HG03354 (cell line): ENCODE data around the gene PDGFRB.

Experiments used
- ATAC-seq: cut with Tn5 transposase; IDR thresholded peaks from one replicate; pipeline ENCODE4 v1.9.1; 2021; ENCODE audit warnings: mild to moderate bottlenecking; ENCODE audit not compliant: unreplicated experiment, poor library complexity, severe bottlenecking

Gene PDGFRB

DNA sequence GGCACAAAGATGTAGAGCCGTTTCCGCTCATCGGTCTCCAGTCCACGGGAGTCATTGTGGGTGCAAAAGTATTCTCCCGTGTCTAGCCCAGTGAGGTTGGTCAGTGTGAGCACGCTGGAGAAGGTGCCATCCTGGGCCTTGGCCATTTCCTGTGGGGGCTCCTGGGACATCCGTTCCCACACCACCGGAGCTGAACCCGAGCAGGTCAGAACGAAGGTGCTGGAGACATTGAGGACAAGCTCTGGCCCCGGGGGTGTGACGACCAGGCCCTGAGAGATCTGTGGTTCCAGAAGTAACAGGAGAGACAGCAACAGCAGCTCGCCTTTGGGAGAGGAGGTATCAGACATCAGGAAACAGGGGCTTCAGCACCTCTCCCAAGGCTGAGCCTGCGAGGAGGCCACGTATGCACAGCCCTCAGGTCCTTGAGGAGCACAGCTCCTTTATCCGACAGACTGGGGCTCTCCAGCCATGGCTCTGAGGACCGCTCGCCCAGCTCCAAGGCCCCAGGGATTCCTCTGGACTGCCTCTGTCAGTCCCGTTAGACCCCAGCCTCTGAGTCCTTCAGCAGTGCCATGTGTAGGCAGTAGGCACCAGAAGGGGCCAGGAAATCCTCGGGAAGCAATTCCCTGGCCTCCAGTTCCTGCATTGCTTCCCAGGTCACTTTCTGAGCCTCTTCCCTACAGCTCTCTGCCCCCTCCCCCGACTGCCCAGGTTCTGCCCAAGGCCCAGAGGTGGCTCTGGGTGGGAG is 19.9 kb downstream of the PDGFRB start:
- no peak for ATAC-seq

DNA sequence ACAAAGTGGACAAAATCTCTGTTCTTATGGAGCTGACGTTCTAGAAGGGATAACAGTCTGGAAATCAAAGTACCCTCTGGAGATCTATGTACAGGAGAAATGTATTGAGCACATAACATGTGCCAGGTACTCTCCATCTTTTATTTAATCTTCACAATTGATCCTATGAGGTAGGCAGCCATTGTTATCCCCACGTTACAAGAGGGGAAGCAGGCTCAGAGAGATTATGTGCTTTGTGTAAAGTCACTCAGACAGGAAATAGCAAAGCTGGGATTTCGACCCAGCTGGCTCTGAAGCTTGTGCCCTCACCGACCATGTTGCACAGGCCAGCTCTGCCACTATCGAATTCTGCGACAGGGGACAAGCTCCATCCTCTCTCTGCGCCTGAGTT is 21.5 kb downstream of the PDGFRB start:
- ATAC-seq: no peak

DNA sequence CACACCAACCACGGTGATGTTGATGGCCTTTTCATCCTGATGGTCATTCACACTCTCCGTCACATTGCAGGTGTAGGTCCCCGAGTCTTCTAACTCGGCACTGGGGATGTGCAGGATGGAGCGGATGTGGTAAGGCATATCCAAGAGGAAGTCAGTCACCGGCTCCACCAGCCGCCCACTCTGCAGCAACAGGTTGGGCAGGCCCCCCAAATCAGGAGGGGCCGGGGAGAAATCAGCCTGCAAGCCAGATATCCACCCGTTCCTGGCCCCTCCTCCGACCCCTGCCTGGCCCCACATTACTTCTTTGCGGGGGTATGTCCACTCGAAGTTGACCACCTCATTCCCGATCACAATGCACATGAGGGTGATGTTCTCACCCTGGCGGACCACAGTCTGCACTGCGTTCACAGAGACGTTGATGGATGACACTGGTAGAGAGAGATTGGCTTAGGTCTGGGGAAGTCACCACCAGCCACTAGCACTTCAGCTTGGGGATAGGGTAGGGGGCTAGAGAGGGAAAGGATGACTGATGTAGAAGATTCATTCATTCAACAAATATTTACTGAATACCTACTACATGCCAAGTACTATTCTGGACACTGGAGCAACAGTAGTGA is 22.0 kb downstream of the PDGFRB start:
- ATAC-seq: no peak

- no peak for ATAC-seq
Measured at GRCh38 chr5:150132740-150133139, 22.9 kb downstream of the PDGFRB start.

- ATAC-seq: no peak
Measured at GRCh38 chr5:150131978-150132694, 23.5 kb downstream of the PDGFRB start.

- no peak for ATAC-seq
Measured at GRCh38 chr5:150131461-150131860, 24.2 kb downstream of the PDGFRB start.

- no peak for ATAC-seq
Measured at GRCh38 chr5:150130493-150130922, 25.1 kb downstream of the PDGFRB start.

DNA sequence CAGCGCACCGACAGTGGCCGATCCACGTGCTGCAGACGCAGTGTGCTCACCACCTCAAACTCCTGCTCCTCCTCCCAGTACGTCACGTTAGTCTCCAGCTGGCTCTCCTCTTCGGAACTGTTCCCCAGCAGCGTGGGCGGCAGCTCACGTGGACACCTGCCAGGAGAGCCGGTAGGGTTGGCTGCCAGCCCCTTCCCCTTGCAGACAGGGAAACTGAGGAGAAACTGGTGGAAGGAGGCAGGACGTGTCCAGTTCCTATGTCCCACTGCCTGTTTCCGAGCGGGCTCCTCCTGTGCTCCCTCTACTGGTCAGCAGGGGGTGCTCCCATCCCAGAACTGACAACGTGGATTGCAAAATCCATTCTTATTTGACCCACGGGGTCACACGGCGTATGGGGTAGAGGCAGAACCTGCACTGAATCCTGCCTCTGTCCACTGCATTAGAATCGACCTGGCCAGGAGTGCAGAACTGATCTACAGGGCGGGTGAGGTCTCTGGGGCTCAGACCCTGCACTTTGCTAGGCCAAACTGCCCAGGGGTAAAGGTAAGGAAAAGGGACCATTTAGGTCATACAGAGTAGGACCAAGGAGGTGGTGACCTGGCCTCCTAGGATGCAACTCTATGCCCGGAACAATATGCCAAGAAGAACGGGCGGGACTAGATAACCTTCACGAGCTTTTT is 25.7 kb downstream of the PDGFRB start:
- ATAC-seq: peak; percentile 82

GRCh38 chr5:150129454-150129812 is 26.2 kb downstream of the PDGFRB start:
- ATAC-seq: no peak

- ATAC-seq: no peak
Measured at GRCh38 chr5:150126921-150127265, 28.8 kb downstream of the PDGFRB start.

DNA sequence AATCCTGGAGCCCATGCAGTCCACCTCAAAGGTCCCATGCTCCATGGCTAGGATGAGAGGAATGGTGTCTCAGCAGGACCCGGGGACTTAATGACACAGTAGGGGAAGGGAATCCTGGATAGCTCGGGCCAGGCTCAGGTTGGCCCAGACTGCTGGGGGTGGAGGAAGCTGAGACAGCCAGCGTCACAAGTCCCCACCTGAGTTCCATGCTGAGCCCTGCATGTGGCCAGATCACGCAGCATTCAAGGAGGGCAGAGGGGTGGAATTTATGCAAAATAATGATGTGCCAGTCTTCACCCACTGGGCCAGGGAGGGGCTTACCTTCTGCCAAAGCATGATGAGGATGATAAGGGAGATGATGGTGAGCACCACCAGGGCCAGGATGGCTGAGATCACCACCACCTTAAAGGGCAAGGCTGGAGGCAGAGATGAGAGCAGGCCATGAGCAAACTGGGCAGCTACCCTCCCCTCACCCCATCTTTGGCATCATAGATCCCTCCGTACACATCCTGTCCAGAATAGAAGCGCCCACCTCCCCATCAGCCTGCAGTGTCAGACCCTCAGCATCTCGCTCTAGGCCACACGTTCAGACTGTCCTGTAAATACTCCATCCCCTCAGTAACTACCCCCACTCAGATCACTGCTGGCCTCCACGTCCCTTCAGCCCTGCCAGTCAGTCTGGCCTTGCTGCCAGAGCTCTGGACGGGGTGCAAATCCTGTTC is 29.3 kb downstream of the PDGFRB start:
- ATAC-seq: no peak

DNA sequence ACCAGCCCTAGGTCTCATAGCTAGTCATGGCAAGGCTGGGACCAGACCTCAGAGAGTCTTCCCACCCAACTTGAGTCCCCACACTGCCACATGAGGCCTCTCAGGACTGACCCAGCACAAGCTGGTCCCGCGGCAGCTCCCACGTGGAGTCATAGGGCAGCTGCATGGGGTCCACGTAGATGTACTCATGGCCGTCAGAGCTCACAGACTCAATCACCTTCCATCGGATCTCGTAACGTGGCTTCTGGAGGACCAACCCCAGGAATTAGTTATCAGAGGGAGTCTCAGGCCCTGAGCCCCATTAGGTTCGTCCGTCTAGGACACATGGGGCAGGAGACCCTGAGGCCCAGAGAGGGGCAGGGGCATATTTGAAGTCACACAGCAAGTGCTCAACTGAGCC is 30.3 kb downstream of the PDGFRB start:
- no peak for ATAC-seq

DNA sequence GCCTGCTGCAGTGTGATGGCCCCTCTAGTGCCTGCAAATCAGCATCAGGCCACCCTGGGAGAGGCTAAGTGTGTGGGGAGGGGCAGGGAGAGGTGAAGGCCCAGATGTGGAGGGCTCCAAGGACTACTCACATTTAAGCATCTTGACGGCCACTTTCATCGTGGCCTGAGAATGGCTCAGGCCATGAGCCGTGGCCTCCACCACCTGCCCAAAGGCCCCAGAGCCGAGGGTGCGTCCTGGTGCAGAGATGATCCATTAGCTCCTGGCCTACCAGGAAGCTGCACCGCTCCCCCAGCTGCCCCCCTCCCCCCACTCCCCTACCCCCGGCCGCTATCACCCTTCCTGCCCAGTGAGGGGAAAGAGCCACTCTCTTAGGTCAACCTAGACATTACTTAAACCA is 31.0 kb downstream of the PDGFRB start:
- ATAC-seq: no peak

- no peak for ATAC-seq
Measured at GRCh38 chr5:150124111-150124557, 31.5 kb downstream of the PDGFRB start.

DNA sequence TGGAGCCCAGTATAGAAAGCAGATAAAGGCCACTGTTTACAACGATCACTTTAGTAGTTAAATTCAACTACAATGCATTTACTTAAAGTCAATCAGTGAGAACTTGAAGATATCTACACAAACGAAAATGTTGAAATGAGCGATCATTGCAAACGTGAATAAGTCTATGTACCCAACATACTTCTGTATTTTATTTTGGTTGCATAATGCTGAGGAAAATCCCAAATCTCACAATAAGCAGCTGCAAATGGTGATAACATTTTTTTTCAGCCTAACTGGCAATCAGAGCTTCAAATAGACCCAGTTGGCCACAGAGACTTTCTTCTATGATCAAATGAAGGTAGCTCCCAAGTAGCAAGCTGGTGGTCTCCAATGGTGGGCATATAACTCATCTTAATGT is 32.1 kb downstream of the PDGFRB start:
- no peak for ATAC-seq

- ATAC-seq: no peak
Measured at GRCh38 chr5:150122536-150123481, 32.8 kb downstream of the PDGFRB start.

- no peak for ATAC-seq
Measured at GRCh38 chr5:150122158-150122510, 33.5 kb downstream of the PDGFRB start.

GRCh38 chr5:150121448-150122157 is 34.0 kb downstream of the PDGFRB start:
- ATAC-seq: no peak
